ENCODE data around the gene TMEM95.
"Not testable (repeated sequence)": the region's sequence is repeated elsewhere in the genome, so short reads cannot be mapped to it uniquely, and the experiment has no call there.

Gene TMEM95

DNA sequence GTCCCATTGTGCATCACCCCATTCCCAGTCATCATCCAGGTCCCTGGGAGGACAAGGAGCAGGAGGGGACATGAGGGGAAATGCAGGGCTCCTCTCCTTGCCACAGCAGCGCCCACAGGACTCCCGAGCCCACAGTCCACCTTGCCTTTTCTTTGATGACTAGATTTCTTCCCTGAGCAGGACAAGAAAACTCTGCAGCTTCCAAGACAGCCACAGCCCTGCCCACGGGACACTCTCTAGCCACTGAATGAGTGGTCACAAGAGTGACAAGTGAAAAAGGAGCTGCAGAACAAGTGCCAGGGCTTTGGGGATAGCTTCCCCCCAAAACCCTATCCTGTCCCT lies 30.5 kb upstream of the TMEM95 start:
- DNase-seq, result no peak

- DNase-seq, result no peak
These were observed 29.9 kb upstream of the TMEM95 start for GRCh38 chr17:7325031-7325528.

DNA sequence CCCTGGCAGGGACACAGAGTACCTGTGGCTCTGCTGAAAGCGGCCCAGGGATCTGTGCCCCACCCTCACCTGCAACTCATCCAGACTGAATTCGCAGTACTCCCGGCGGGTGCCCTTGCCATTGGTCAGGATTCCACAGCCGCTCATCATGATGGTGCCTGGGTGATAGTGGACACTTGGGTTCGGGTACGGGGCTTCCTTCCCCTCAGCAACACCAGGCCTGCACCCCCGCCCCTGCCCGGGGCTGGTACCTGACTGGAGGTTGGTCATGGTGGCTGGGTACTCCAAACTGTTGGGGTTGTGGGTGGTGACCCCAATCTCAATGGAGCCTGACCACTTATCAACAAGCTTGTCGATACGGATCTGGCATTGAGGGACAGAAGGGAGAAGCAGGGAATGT lies 28.8 kb upstream of the TMEM95 start:
- DNase-seq, result no peak

DNA sequence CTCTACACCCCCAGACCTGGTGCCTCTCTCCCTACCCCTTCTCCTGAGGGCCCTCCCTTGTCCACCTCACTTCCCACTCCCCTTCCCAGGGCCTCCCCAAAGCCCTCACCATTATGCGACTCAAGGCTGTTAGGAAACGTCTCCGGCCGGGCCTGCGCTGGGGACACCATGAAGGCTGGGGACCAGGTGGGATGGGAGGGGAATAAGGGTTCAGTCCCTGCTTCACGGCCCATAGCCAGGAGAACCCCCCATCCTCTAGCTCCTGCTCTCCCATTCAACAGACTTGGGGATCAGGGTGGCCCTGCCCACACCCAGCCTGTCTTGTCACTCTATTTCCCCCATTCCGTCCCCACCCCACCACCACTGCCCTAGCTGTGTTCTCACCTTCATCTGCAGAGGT lies 27.9 kb upstream of the TMEM95 start:
- DNase-seq, result no peak

DNA sequence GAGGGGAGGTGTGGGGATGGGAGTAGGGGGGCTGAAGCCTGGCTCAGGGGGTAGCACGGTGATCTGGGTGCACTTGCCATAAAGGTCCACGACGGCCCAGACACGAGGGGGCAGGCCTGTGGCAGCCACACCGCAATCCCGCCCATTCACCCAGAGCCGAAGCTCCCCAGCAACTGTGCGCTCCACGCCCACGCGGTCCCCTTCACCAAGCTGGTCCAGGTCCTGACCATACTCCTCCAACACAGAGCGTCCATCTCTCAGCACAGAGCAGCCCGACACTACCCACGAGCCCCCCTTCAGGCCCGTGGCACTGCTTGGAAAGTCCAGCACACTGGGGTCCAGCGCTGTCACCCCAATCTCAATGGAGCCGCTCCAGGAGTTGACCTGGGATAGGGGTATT lies 27.5 kb upstream of the TMEM95 start:
- DNase-seq, result no peak

DNA sequence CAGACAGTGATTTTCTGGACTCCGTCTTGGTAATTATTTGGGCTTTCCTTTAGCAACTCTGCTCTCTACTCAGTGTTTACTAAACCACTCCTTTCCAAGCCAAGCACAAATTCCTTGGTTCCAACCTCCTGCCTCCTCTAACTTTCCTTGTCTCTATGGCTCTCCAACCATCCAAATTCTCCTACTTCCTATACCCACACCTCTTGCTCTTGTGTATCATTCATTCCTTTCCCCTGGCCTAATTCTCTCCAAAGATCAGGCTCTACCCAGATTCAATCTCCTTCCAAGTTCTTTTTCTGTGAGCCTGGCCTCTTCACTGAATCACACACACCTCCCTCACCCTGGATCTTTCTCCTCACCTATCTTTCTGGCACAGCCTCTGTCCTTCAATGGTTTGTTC lies 26.9 kb upstream of the TMEM95 start:
- DNase-seq, result no peak

DNA sequence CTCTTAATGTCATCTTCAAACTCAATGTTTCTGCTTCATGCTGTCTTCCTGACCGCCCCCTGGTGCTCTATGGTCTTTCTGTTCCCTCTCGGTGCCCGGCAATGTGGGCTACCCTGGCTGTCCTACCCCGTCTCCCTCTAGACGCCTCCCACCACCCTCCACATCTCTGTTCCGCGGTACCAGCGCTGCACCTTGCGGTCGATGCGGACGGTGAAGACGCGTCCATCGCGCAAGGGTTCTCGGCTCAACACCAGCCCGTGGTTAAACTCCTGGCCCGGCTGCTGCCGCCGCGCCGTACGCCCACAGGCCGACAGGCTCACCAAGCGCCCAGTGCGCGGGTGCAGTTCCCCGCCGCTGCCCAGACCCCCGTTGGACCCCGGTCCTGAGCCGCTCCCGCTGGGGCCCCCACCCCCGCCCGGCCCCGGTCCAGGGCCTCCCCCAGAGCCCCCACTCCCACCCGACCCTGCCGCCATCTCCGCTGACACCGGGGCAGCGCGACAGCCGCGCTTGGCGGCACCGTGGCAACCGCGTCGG lies 26.0 kb upstream of the TMEM95 start, which contains the start of gene NEURL4:
TSS of gene NEURL4 (minus strand) at position 496 of the 534 bp plus-strand sequence. CDS start at position 473, 23 bp downstream.
- DNase-seq, result no peak

- DNase-seq, result peak; percentile 90
These were observed 25.5 kb upstream of the TMEM95 start for GRCh38 chr17:7329374-7329996.

DNA sequence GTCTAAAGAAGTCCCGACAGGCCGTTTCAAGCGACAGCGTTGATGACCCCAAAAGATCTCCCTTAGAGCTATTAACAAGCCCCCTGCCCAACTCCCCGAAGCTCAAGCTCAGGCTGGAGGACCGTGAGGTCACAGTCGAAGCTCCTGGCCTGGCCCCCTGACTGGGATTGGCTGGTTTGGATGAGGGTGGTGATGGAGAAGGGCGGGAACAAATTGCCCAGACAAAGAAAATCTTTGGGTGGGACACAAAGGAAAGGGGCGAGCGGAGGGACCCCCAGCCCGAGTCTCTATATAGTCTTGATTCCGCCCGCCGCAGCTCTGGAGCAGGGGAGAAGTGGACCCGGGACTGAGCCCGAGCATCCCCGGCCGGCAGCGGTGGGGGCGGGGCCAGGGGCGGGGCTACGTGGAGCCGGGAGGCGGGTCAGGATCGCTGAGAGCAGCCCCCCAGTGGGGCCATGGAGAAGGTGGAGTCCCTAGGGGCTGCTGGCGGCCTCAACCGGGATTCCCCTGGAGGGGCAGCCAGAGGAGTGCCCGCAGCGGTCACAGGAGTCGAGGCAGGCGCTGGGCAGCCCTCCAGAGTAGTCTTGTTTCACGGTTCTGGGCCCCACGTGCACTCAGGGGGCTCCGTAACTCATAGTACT lies 24.8 kb upstream of the TMEM95 start:
- peak; percentile 16 for DNase-seq

GRCh38 chr17:7330638-7331015 lies 24.3 kb upstream of the TMEM95 start:
- DNase-seq, result no peak

GRCh38 chr17:7332111-7332510 lies 22.8 kb upstream of the TMEM95 start:
- no peak for DNase-seq

- DNase-seq, result not testable (repeated sequence)
These were observed 22.3 kb upstream of the TMEM95 start for GRCh38 chr17:7332600-7333069.

DNA sequence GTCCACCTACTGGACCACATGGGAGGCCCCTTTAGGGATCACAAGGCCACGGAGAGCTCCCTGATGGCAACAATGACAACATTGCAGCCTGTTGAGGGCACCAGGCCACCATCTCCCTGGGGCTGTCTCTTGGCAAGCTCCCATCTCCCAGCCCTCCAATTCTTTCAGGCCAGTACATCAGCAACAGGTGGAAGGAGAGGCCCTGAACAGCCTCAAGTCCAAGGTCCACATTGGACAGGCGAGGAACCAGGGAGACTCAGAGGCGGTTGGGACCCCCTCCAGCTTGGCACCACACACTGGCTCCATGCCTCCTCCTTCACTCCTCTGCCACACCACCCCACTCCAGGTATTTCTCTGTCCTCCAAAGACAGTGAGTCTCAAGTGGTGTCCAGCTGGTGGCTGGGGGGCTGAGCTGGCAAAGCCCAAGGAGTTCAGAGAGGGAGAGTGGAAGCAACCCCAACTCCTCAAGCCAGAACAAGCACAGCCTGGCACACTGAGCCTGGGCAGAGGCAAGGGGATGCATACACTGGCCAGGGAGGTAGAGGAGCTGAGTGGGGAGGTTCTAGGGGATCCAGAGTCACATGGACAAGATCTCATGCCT lies 19.9 kb upstream of the TMEM95 start:
- DNase-seq, result no peak

DNA sequence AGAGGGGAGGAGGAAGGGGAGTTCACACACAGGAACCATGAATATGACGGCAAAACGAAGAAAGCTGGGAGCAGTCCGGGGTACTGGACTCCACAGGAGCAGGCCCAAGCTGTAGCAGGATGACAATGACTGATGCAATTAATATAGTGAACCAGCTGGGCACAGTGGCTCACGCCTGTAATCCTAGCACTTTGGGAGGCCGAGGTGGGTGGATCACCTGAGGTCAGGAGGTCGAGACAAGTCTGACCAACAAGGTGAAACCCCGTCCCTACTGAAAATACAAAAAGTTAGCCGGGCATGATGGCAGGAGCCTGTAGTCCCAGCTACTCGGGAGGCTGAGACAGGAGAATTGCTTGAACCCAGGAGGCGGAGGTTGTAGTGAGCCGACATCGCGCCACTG lies 19.2 kb upstream of the TMEM95 start:
- DNase-seq, result not testable (repeated sequence)

GRCh38 chr17:7336240-7337175 lies 18.4 kb upstream of the TMEM95 start, which contains the start of gene ACAP1:
ACAP1 (plus strand) TSS chr17:7336529; CDS start chr17:7336735, 206 bp downstream.
- no peak for DNase-seq

GRCh38 chr17:7337600-7337999 lies 17.4 kb upstream of the TMEM95 start:
- DNase-seq, result not testable (repeated sequence)

- DNase-seq, result no peak
These were observed 14.8 kb upstream of the TMEM95 start for GRCh38 chr17:7340179-7340578.

GRCh38 chr17:7341842-7342241 lies 13.1 kb upstream of the TMEM95 start:
- no peak for DNase-seq

DNA sequence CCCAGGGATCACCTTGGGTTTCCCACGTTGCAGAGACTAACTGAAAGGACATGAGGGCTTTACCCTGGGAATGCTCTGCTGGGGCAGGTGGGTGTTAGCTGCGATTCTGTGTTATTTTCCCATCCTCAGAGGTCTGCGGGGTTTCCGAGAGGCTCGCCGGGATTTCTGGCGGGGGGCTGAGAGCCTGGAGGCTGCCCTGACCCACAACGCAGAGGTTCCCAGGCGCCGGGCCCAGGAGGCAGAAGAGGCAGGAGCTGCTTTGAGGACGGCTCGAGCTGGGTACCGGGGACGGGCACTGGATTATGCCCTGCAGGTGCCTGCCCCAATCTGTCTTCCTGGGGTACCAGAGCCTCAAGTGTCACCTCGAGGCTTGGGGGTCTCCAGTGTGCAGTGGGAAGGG lies 11.7 kb upstream of the TMEM95 start:
- no peak for DNase-seq

- DNase-seq, result no peak
These were observed 8.0 kb upstream of the TMEM95 start for GRCh38 chr17:7346761-7347614.

- DNase-seq, result no peak
These were observed 7.1 kb upstream of the TMEM95 start for GRCh38 chr17:7347630-7348477.
